Heart left ventricle (tissue), 16 donors: ENCODE data around the gene ATF6. TPM values are rescaled to one million over a fixed set of nuclear protein-coding genes. Genes with fewer than 3 reads are reported as not detected.

Experiments used
- ATAC-seq, 4 donors: fragments of 200-7000 bp; cut with Tn5 transposase; one replicate each; pipeline ENCODE4 v1.9.1; 2020 to 2022; ENCODE audit warnings: moderate library complexity in 4 of 4, mild to moderate bottlenecking in 3 of 4, moderate number of reproducible peaks in 1 of 4
- DNase-seq, 5 donors: peaks; one replicate each; pipeline ENCODE4 v3.0.0-alpha.2; 2020
- H3K27ac ChIP-seq, 12 donors: fragments of 200-600 bp; sonication (generic) in 4 of 12; one replicate each; pipeline versions ENCODE4 v1.5.0 to v1.8.0; 2016 to 2022; ENCODE audit warnings: mild to moderate bottlenecking in 2 of 12
- H3K27me3 ChIP-seq, 9 donors: fragments of 200-600 bp; sonication (generic) in 2 of 9; one replicate each; pipeline versions ENCODE4 v1.5.1 to v1.8.0; 2016 to 2022; ENCODE audit warnings: mild to moderate bottlenecking in 3 of 9
- H3K36me3 ChIP-seq, 9 donors: fragments of 200-600 bp; sonication (generic) in 2 of 9; one replicate each; pipeline versions ENCODE4 v1.5.0 to v1.8.0; 2018 to 2022; ENCODE audit warnings: mild to moderate bottlenecking in 2 of 9
- H3K4me1 ChIP-seq, 12 donors: fragments of 200-600 bp; sonication (generic) in 4 of 12; one replicate each; pipeline versions ENCODE4 v1.5.0 to v1.8.0; 2016 to 2022; ENCODE audit warnings: mild to moderate bottlenecking in 3 of 12
- H3K4me3 ChIP-seq, 12 donors: fragments of 200-600 bp; sonication (generic) in 4 of 12; one replicate each; pipeline versions ENCODE4 v1.5.0 to v1.8.0; 2017 to 2022; ENCODE audit warnings: mild to moderate bottlenecking in 9 of 12, moderate library complexity in 4 of 12
- H3K9me3 ChIP-seq, 12 donors: fragments of 200-600 bp; sonication (generic) in 4 of 12; one replicate each; pipeline versions ENCODE4 v1.5.0 to v1.8.0; 2016 to 2022; ENCODE audit warnings: mild to moderate bottlenecking in 1 of 12
- POLR2A ChIP-seq, 2 donors: fragments of 450-650 bp; IDR thresholded peaks; one replicate each; pipeline ENCODE4 v1.6.1; 2017; ENCODE audit warnings: antibody characterized with exemption in 2 of 2, mild to moderate bottlenecking in 2 of 2, moderate library complexity in 2 of 2
- WGBS, 4 donors: extraction: QIAGEN DNeasy Blood & Tissue Kit in 2 of 4; methylation state at CpG; one replicate each; pipeline versions ENCODE4 v1.1.5 to v1.1.7; 2013 to 2018; 5-methylcytosine and 5-hydroxymethylcytosine counted together
- intact Hi-C, 10 donors: fragments of 100-400 bp; cut with DNase I; formaldehyde crosslinking; loops; one replicate each; pipeline versions ENCODE4 v1.11.1 to v1.14.2; 2022
- polyA plus RNA-seq, 2 donors: library from polyadenylated mRNA; stranded (reverse); fragments of 200-250 nt; gene quantifications; one replicate each; pipeline ENCODE4 v1.2.3, GENCODE V29; 2013
- total RNA-seq, 9 donors: library from RNA; depleted of rRNA in 2 of 9; stranded (reverse); fragments of >200 nt in 2 of 9; fragmentation: NEBNext Ultra II Directional in 3 of 9; extraction: Animal tissue kit (Norgen Biotek cat#: 25700) in 3 of 9; gene quantifications; one replicate each; pipeline versions ENCODE4 v1.1.0 to v1.2.4, GENCODE V29; 2016 to 2023
- TF ChIP-seq, protein P1 (sequence below), 12 donors: fragments of 200-600 bp; sonication (generic) in 4 of 12; IDR thresholded peaks; one replicate each; pipeline versions ENCODE4 v1.5.0 to v1.8.0; 2018 to 2022; ENCODE audit warnings: antibody characterized with exemption in 12 of 12, mild to moderate bottlenecking in 5 of 12
- donor health status: ischemic (EF 13 %, LVEDD 7.1; RV severe dilation, severe dysfunction).
- donor health status: healthy with polysubstance abuse.
- donor health status: DM: no; HTN: yes; CAD: no.
- donor health status: DM: no; HTN: no; CAD: no.
- donor health status: ischemic (EF 25% LVEDD 6.9; RV normal size, moderate dysfunction).
- donor health status: ischemic (EF 25% LVEDD 5.7; RV mildly dilated, moderate dysfunction).
- donor health status: healthy.
- donor health status: DM: yes; HTN: yes; CAD: no.
- donor health status: ischemic (EF 35%, LVEDD 5.7; RV mildly dilated, moderate dysfunction).
- donor health status: nonischemic (EF 11% LVEDD 7.7; RV severe dilation, severe dysfunction).
- donor health status: DM: yes; HTN: yes; CAD: no.
- donor health status: PGD.
- donor health status: ischemic (EF 29% LVEDD 5.4; RV normal size, mild dysfunction).
- donor health status: nonischemic (EF 23%, LVEDD 6.1; RV moderate dilation, normal function).

The ATF6 gene
- total and polyA plus RNA-seq, 11 donors, result 3.0 to 24.4 (median 16.3) TPM

DNA sequence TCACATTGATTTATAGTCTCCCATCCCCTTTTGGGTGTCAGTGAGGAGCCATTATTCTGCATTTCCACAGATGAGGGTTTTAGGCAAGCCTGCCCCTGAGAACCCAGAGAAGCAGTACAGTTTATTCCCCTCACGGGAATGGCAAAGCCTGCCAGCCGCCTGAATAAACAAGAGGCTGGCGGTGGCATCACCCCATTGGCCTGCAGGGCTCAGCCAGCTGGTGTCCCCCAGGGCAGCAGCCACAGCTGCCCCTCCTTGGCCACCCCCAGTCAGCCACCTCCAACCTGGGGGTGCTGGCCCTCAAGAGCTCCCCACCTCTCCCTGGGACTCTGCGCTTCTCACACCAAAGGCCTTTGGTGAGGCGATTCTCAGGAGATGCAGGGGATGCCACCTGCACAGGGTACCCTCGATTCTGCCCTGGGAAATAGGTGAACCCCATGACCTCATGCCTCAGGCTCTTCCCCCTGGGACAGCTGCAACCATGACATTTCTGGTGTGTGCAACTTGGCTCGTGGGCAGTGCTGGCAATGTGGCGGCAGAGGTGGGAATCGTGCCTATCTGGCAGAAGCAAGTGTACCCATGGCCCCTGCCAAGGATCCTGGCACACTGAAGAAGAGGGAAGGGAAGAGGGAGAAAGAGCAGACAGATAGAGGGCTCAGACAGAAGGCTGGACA, 243.5 kb downstream of the ATF6 start:
- DNase-seq (peak in 4 of 5 donors; percentile 38 to 74 (median 66)), ATAC-seq (peak; percentile 71 to 80 (median 77))
- Histone ChIP-seq H3K27ac (peak overlapping the region in 5 of 12 donors; percentile 31 to 80 (median 56)), H3K9me3 (peaks cover 0 to 6% (median 0%) of the 10 kb centered on the region in 12 donors), H3K4me3 (no peak overlapping the region), H3K4me1 (peaks cover 0 to 44% (median 18%) of the 10 kb centered on the region in 12 donors), H3K27me3 (no peaks in the 10 kb centered on the region), H3K36me3 (peaks cover 0 to 13% (median 0%) of the 10 kb centered on the region in 9 donors)
- TF ChIP-seq, protein P1, sequence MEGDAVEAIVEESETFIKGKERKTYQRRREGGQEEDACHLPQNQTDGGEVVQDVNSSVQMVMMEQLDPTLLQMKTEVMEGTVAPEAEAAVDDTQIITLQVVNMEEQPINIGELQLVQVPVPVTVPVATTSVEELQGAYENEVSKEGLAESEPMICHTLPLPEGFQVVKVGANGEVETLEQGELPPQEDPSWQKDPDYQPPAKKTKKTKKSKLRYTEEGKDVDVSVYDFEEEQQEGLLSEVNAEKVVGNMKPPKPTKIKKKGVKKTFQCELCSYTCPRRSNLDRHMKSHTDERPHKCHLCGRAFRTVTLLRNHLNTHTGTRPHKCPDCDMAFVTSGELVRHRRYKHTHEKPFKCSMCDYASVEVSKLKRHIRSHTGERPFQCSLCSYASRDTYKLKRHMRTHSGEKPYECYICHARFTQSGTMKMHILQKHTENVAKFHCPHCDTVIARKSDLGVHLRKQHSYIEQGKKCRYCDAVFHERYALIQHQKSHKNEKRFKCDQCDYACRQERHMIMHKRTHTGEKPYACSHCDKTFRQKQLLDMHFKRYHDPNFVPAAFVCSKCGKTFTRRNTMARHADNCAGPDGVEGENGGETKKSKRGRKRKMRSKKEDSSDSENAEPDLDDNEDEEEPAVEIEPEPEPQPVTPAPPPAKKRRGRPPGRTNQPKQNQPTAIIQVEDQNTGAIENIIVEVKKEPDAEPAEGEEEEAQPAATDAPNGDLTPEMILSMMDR (IDR thresholded peaks at IDR 0.05), result no peak
- TF ChIP-seq POLR2A (IDR thresholded peaks at IDR 0.05), result no peak
- intact Hi-C loops, result loop anchor here in 1 of 10 donors (10.0 kb wide), 1 partner anchor 75 kb away; no protein-coding TSS in a partner anchor
- WGBS, 4 donors, result 59 to 68% (median 61%) methylated on average over 6 to 9 of the region's 9 CpGs

DNA sequence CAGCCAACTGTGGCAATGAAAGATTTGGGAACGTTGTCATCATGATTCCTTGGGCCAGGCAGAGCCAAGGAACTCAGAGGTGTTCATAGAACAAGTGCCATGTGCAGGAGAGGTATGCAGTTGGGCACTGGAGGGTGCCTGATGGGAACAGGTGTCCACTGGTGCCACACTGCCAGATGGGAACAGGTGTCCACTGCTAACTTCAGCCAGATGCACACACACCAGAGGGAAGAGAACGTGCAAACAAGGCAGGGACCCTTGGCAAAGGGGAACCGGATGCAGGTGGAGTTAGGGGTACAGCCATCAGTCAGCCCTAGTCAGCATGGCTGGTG, 244.0 kb downstream of the ATF6 start:
- intact Hi-C loops, result no loop called here
- H3K4me1 ChIP-seq, result peaks cover 0 to 44% (median 18%) of the 10 kb centered on the region in 12 donors
- peaks cover 0 to 18% (median 0%) of the 10 kb centered on the region in 9 donors for H3K36me3 ChIP-seq
- DNase-seq (no peak), ATAC-seq (peak in 1 of 4 donors; percentile 1)
- H3K27me3 ChIP-seq, result no peaks in the 10 kb centered on the region
- no peak overlapping the region for H3K4me3 ChIP-seq
- TF ChIP-seq POLR2A (IDR thresholded peaks at IDR 0.05), result no peak
- TF ChIP-seq, protein P1 (IDR thresholded peaks at IDR 0.05), result no peak
- peak overlapping the region in 5 of 12 donors; percentile 31 to 80 (median 60) for H3K27ac ChIP-seq
- WGBS, 4 donors, result 65 to 73% (median 67%) methylated on average over 3 of the region's 3 CpGs
- peaks cover 0 to 6% (median 0%) of the 10 kb centered on the region in 12 donors for H3K9me3 ChIP-seq

DNA sequence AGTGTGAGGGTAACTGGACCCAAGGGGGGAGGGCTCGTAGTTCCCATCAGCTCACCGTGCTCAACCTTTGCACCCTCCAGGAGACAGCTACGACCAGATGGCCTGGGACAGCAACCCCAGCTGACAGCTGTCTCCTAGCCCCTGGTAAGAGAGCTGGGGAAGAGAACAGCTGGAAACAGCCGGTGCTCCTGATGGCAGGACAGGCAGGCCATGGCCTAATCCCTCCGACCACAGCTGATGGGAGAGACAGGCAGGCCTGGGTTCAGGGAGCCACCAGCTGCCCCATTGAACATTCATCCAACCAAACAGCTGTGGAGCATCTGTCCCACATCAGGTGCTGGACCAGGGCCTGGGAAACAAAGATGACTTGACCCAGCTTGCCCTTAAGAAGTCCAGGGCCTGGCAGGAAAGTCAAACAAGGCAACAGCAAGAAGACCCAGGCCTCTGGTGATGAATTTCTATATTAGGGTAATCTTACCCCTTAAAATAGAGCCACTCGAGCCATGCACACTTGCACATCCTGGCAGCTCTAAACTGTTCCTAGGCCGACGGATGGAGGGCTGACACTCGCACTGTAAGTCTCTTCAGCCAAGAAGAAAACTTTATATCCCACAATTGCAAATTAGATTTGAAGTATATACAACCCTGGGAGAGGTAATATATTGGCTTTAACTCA, 245.4 kb downstream of the ATF6 start:
- Histone ChIP-seq H3K27me3 (no peaks in the 10 kb centered on the region), H3K4me3 (no peak overlapping the region), H3K36me3 (peaks cover 0 to 13% (median 0%) of the 10 kb centered on the region in 9 donors), H3K9me3 (peaks cover 0 to 6% (median 0%) of the 10 kb centered on the region in 12 donors), H3K27ac (peak overlapping the region; percentile 27 to 88 (median 70)), H3K4me1 (peaks cover 0 to 44% (median 18%) of the 10 kb centered on the region in 12 donors)
- WGBS, 4 donors, result 37 to 52% (median 47%) methylated on average over 9 of the region's 9 CpGs
- intact Hi-C loops, result no loop called here
- TF ChIP-seq POLR2A (IDR thresholded peaks at IDR 0.05), result no peak
- TF ChIP-seq, protein P1 (IDR thresholded peaks at IDR 0.05), result no peak
- peak in 4 of 5 donors; percentile 38 to 73 (median 54) for DNase-seq
- ATAC-seq, result peak; percentile 74 to 86 (median 84)

DNA sequence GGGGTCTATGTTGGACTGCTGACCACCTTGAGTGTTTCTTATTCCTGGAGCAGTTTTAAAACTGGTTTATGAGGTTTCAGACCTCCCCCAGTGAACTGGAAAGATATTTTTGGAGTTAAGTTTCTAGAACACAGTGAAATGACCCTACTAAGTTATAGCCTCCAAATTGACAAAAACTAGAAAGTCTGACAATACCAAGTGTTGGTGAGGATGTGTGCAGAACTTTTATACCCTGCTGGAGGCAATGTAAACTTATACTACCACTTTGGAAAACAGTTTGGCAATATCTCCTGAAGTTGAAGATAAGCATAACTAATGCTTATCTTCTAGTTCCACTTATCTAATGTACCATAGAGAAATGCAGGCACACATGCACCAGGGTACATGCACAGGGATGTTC, 247.2 kb downstream of the ATF6 start:
- intact Hi-C loops, result no loop called here
- Histone ChIP-seq H3K36me3 (peaks cover 0 to 20% (median 0%) of the 10 kb centered on the region in 9 donors), H3K27me3 (no peaks in the 10 kb centered on the region), H3K27ac (no peak overlapping the region), H3K4me1 (peaks cover 0 to 38% (median 17%) of the 10 kb centered on the region in 12 donors), H3K4me3 (no peak overlapping the region), H3K9me3 (peaks cover 0 to 6% (median 0%) of the 10 kb centered on the region in 12 donors)
- TF ChIP-seq POLR2A (IDR thresholded peaks at IDR 0.05), result no peak
- TF ChIP-seq, protein P1 (IDR thresholded peaks at IDR 0.05), result no peak
- ATAC-seq, result no peak
- DNase-seq, result no peak
